GM19395 (cell line): ENCODE measurements around the gene ASIC4.

ENCODE experiments used
- ATAC-seq: cut with Tn5 transposase; IDR thresholded peaks from one replicate; pipeline ENCODE4 v1.9.1; 2021; ENCODE audit warnings: mild to moderate bottlenecking, moderate library complexity; ENCODE audit not compliant: unreplicated experiment

Gene ASIC4

GRCh38 chr2:219566640-219567039 is 52.4 kb downstream of the ASIC4 start:
- ATAC-seq, result no peak

- ATAC-seq, result no peak
Observed at GRCh38 chr2:219567131-219567530, 52.8 kb downstream of the ASIC4 start.

- no peak for ATAC-seq
Observed at GRCh38 chr2:219567791-219568361, 53.6 kb downstream of the ASIC4 start.

- no peak for ATAC-seq
Observed at GRCh38 chr2:219569041-219569440, 54.8 kb downstream of the ASIC4 start.

GRCh38 chr2:219569635-219570034 is 55.4 kb downstream of the ASIC4 start:
- no peak for ATAC-seq

- ATAC-seq, result no peak
Observed at GRCh38 chr2:219570194-219570923, 56.1 kb downstream of the ASIC4 start.

GRCh38 chr2:219570924-219571310 is 56.6 kb downstream of the ASIC4 start:
- no peak for ATAC-seq

GRCh38 chr2:219571311-219572236 is 57.3 kb downstream of the ASIC4 start, which contains the start of gene OBSL1:
Gene OBSL1, minus strand, starts transcription at chr2:219571539. Its CDS starts 307 bp downstream, at chr2:219571232.
- ATAC-seq, result no peak

GRCh38 chr2:219572237-219573001 is 58.1 kb downstream of the ASIC4 start, which contains the start of gene INHA:
Gene INHA, plus strand, starts transcription at chr2:219572310. Its CDS starts 65 bp downstream, at chr2:219572375.
- ATAC-seq, result no peak

- no peak for ATAC-seq
Observed at GRCh38 chr2:219573166-219573565, 58.9 kb downstream of the ASIC4 start.

GRCh38 chr2:219574484-219575311 is 60.4 kb downstream of the ASIC4 start:
- no peak for ATAC-seq

GRCh38 chr2:219575566-219576504 is 61.6 kb downstream of the ASIC4 start:
- no peak for ATAC-seq

GRCh38 chr2:219576505-219577388 is 62.5 kb downstream of the ASIC4 start:
- ATAC-seq, result no peak

GRCh38 chr2:219578811-219579613 is 64.7 kb downstream of the ASIC4 start:
- no peak for ATAC-seq

- no peak for ATAC-seq
Observed at GRCh38 chr2:219581346-219581745, 67.1 kb downstream of the ASIC4 start.
